ENCODE results near the gene ZNF93.
"Not testable (repeated sequence)": the region's sequence is repeated elsewhere in the genome, so short reads cannot be mapped to it uniquely, and the experiment has no call there.

The ZNF93 gene

DNA sequence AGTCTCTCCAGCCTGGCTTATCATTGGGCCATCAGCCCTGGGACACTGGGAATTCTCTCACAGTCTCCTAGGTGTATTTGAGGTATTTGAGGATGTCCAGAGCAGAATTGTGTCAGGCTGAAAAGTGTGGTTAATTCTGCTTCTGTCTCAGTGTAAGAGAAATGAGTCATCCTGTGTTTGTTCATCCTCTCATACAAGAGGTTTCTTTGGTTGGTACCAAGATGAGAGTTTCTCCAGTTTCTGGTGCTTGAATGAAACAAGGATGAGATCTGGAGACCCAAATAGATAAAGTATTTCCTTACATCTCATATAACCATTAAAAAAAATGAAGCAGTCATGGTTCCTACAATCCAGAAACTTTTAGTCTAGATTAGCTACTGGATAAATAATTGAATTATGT lies 27.4 kb upstream of the ZNF93 start:
- H3K4me2 ChIP-seq, result no peak overlapping the region
- no peak for TF ChIP-seq Cebpa-rat (IDR thresholded peaks at IDR 0.05)
- no peak overlapping the region for H3K27ac ChIP-seq
- H3K27me3 ChIP-seq, result no peaks in the 10 kb centered on the region
- peaks cover 100% of the 10 kb centered on the region in 11 experiments for H3K9me3 ChIP-seq (replicated peaks in 1 of 11)
- H3K4me1 ChIP-seq, result no peaks in the 10 kb centered on the region
- no peak overlapping the region for H3K9ac ChIP-seq
- peak overlapping the region in 9 of 10 experiments; percentile 18 to 56 (median 43); a peak in 13 of 20 replicates for H3K4me3 ChIP-seq
- H3K36me3 ChIP-seq, result peaks cover 97 to 100% (median 100%) of the 10 kb centered on the region in 11 experiments
- H4K20me1 ChIP-seq, result no peaks in the 10 kb centered on the region

DNA sequence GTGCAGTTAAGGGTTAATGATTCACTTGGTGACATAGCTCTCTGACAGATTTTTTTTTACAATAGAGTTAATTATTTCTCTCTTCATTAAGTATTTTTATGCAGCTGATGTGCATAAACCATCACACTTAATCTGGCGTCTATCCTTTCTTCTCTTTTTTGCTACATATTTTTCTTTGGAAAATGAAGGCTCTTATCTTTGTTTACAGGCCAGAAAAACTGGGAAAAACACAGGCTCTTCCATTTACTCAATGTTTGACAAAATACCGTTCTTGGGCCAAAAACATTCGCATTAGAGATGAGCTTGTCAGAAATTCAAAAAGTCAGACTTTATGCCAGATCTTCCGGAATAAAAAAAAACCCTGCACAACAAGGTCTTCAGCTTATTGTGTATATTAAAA lies 23.0 kb upstream of the ZNF93 start:
- no peaks in the 10 kb centered on the region for H3K4me1 ChIP-seq
- H3K9ac ChIP-seq, result no peak overlapping the region
- no peak overlapping the region for H3K4me2 ChIP-seq
- H3K27me3 ChIP-seq, result no peaks in the 10 kb centered on the region
- no peak overlapping the region for H3K27ac ChIP-seq
- no peaks in the 10 kb centered on the region for H4K20me1 ChIP-seq
- peaks cover 100% of the 10 kb centered on the region in 11 experiments for H3K9me3 ChIP-seq (replicated peaks in 1 of 11)
- TF ChIP-seq Cebpa-rat (IDR thresholded peaks at IDR 0.05), result no peak
- peak overlapping the region in 1 of 10 experiments; percentile 22; a peak in 3 of 20 replicates for H3K4me3 ChIP-seq
- peaks cover 98 to 100% (median 100%) of the 10 kb centered on the region in 11 experiments for H3K36me3 ChIP-seq

DNA sequence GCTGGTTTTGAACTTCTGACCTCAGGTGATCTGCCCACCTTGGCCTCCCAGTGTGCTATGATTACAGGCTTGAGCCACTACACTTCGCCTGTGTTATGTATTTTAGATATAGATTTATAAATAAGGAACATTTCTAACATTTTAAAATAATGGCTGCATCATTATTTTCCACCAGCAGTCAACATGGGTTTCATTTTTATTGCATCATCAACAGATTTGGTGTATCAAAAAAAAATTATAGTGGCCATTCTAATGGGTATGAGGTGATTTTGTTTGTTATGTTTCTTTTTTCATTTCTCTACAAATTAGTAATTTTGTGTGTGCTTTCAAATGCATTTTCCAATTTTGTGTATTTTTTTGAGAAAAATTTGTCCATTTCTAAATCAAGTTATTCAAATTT lies 16.2 kb upstream of the ZNF93 start:
- no peak overlapping the region for H3K27ac ChIP-seq
- peaks cover 0 to 4% (median 0%) of the 10 kb centered on the region in 11 experiments; a peak in 1 of 22 replicates for H3K27me3 ChIP-seq
- no peak overlapping the region for H3K9ac ChIP-seq
- H3K4me3 ChIP-seq, result peak overlapping the region in 3 of 10 experiments; percentile 20 to 32 (median 28); a peak in 2 of 20 replicates
- peaks cover 95 to 100% (median 99%) of the 10 kb centered on the region in 11 experiments for H3K36me3 ChIP-seq
- TF ChIP-seq Cebpa-rat (IDR thresholded peaks at IDR 0.05), result peak in 1 of 11 experiments; percentile 23; a peak in 1 of 22 replicates
- H4K20me1 ChIP-seq, result no peaks in the 10 kb centered on the region
- no peak overlapping the region for H3K4me2 ChIP-seq
- peaks cover 100% of the 10 kb centered on the region in 11 experiments for H3K9me3 ChIP-seq (replicated peaks in 1 of 11)
- H3K4me1 ChIP-seq, result no peaks in the 10 kb centered on the region

DNA sequence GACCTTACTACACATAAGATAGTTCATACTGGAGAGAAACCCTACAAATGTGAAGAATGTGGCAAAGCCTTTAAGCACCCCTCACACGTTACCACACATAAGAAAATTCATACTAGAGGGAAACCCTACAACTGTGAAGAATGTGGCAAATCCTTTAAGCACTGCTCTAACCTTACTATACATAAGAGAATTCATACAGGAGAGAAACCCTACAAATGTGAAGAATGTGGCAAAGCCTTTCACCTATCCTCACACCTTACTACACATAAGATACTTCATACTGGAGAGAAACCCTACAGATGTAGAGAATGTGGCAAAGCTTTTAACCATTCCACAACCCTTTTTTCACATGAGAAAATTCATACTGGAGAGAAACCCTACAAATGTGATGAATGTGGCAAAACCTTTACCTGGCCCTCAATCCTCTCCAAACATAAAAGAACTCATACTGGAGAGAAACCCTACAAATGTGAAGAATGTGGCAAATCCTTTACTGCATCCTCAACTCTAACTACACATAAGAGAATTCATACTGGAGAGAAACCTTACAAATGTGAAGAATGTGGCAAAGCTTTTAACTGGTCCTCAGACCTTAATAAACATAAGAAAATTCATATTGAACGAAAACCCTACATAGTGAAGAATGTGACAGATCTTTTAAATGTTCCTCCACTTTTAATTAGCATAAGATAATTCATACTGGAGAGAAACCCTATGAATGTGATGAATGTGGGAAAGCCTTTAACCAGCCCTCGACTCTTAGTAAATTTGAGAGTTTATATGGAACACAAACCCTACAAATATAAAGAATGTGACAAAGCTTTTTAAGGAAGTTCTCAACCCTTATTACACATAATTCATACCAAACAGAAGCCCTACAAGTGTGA lies 8.4 kb upstream of the ZNF93 start:
- H3K27me3 ChIP-seq, H4K20me1 ChIP-seq, H3K4me2 ChIP-seq, H3K4me1 ChIP-seq, H3K9ac ChIP-seq, H3K27ac ChIP-seq: not testable (repeated sequence)
- H3K36me3 ChIP-seq, result peaks cover 80 to 100% (median 96%) of the 10 kb centered on the region in 11 experiments
- H3K4me3 ChIP-seq, result peak overlapping the region; percentile 25 to 56 (median 42); a peak in 19 of 20 replicates
- H3K9me3 ChIP-seq (replicated peaks in 1 of 11), result peaks cover 100% of the 10 kb centered on the region in 11 experiments

DNA sequence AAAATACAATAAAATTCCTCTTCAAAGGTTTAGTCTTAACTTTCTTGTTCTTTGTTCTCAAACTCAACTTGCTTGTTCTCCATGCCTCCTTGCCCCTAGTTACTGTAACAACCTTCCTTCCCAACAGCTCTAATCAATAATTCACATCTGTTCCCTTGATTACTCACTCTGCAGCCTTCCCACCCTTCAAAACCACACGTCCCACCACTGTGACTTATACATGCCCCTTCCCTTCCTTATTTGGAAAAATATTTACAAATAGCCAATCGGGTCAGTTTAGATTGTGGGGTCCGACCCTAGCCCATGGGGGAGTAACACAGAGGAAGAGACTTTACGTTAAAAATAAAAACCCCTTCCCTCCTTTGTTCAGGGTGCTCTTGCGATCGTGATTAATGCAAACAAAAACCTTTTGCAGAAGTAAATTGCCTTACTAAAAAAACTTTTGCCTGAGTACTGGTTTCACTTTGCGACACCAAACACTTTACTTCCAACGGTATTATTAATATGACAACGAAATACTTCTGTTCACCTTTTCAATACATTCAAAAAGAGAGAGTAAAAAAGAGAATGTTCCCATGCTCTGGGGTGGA lies 512 bp upstream of the ZNF93 start:
- H3K36me3 ChIP-seq, result peaks cover 27 to 63% (median 49%) of the 10 kb centered on the region in 11 experiments
- H4K20me1 ChIP-seq, result no peaks in the 10 kb centered on the region; a peak in 1 of 22 replicates
- H3K9ac ChIP-seq, result peak overlapping the region; percentile 88 to 97 (median 95)
- no peak for TF ChIP-seq Cebpa-rat (IDR thresholded peaks at IDR 0.05)
- H3K27ac ChIP-seq, result peak overlapping the region; percentile 68 to 98 (median 95)
- H3K4me3 ChIP-seq, result peak overlapping the region; percentile 70 to 95 (median 83)
- peaks cover 6 to 21% (median 17%) of the 10 kb centered on the region in 10 experiments; a peak in 19 of 20 replicates for H3K4me1 ChIP-seq
- peaks cover 70 to 83% (median 78%) of the 10 kb centered on the region in 11 experiments for H3K9me3 ChIP-seq (replicated peaks in 1 of 11)
- H3K4me2 ChIP-seq, result peak overlapping the region; percentile 66 to 90 (median 79)
- no peaks in the 10 kb centered on the region for H3K27me3 ChIP-seq

DNA sequence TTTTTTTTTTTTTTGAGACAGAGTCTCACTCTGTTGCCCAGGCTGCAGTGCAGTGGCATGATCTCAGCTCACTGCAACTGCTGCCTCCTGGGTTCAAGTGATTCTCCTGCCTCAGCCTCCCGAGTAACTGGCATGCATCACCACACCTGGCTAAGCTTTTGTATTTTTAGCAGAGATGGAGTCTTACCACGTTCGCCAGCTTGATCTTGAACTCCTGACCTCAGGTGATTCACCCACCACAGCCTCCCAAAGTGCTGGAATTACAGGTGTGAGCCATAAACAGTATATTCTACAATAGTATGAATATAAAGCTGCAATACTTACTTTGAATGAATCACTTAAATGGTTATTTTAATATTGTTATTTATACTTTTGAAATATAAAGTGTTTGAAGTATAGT lies 6.8 kb downstream of the ZNF93 start:
- Histone ChIP-seq H3K36me3 (peaks cover 95 to 100% (median 100%) of the 10 kb centered on the region in 11 experiments), H3K4me3 (peak overlapping the region in 5 of 10 experiments; percentile 19 to 56 (median 31); a peak in 6 of 20 replicates), H3K9me3 (replicated peaks in 1 of 11) (peaks cover 99 to 100% (median 100%) of the 10 kb centered on the region in 11 experiments)
- H3K27ac ChIP-seq, H3K4me1 ChIP-seq, H3K27me3 ChIP-seq, H3K9ac ChIP-seq, H3K4me2 ChIP-seq, H4K20me1 ChIP-seq: not testable (repeated sequence)

GRCh38 chr19:19909654-19910053 lies 8.9 kb downstream of the ZNF93 start:
- Histone ChIP-seq H4K20me1 (no peaks in the 10 kb centered on the region; a peak in 1 of 22 replicates), H3K27ac (no peak overlapping the region)
- no peak for TF ChIP-seq Cebpa-rat (IDR thresholded peaks at IDR 0.05)

GRCh38 chr19:19911150-19911549 lies 10.4 kb downstream of the ZNF93 start:
- H3K4me3 ChIP-seq, result peak overlapping the region in 1 of 10 experiments; percentile 1; a peak in 2 of 20 replicates

More at GRCh38 chr19:19909654-19910053, 8.9 kb downstream of the ZNF93 start:
- no peak overlapping the region for H3K4me2 ChIP-seq
- H3K4me3 ChIP-seq, result peak overlapping the region in 4 of 10 experiments; percentile 2 to 34 (median 26); a peak in 4 of 20 replicates
- no peaks in the 10 kb centered on the region for H3K4me1 ChIP-seq
- no peak overlapping the region for H3K9ac ChIP-seq
- H3K36me3 ChIP-seq, result peaks cover 100% of the 10 kb centered on the region in 11 experiments
- H3K27me3 ChIP-seq, result no peaks in the 10 kb centered on the region
- H3K9me3 ChIP-seq (replicated peaks in 1 of 11), result peaks cover 99 to 100% (median 100%) of the 10 kb centered on the region in 11 experiments

DNA sequence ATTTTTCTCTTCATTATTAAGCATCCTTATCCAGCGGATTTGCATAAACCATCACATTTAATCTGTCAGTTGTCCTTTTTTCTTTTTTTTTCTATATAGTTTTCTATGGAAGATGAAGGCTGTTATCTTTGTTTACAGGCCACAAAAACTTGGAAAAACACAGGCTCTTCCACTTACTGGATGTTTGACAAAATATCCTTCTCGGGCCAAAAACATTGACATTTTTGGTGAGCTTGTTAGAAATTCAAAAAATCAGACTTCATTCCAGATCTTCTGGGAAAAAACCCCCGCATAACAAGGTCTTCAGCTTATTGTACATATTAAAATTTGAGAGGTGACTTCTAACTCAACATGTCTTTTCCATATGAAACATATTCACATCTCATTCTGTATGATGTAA lies 13.8 kb downstream of the ZNF93 start:
- Histone ChIP-seq H3K4me2 (no peak overlapping the region), H3K9ac (no peak overlapping the region), H3K4me3 (no peak overlapping the region; a peak in 1 of 20 replicates), H3K4me1 (no peaks in the 10 kb centered on the region), H3K27ac (no peak overlapping the region), H3K9me3 (replicated peaks in 1 of 11) (peaks cover 92 to 99% (median 96%) of the 10 kb centered on the region in 11 experiments), H4K20me1 (no peaks in the 10 kb centered on the region), H3K27me3 (no peaks in the 10 kb centered on the region), H3K36me3 (peaks cover 82 to 95% (median 87%) of the 10 kb centered on the region in 11 experiments)
- TF ChIP-seq Cebpa-rat (IDR thresholded peaks at IDR 0.05), result no peak

More at GRCh38 chr19:19911150-19911549, 10.4 kb downstream of the ZNF93 start:
- no peaks in the 10 kb centered on the region for H3K27me3 ChIP-seq
- H3K4me2 ChIP-seq, result no peak overlapping the region
- H3K4me1 ChIP-seq, result no peaks in the 10 kb centered on the region
- H3K9ac ChIP-seq, result no peak overlapping the region
- H3K36me3 ChIP-seq, result peaks cover 100% of the 10 kb centered on the region in 11 experiments
- H4K20me1 ChIP-seq, result no peaks in the 10 kb centered on the region
- TF ChIP-seq Cebpa-rat (IDR thresholded peaks at IDR 0.05), result no peak
- H3K9me3 ChIP-seq (replicated peaks in 1 of 11), result peaks cover 99 to 100% (median 100%) of the 10 kb centered on the region in 11 experiments
- no peak overlapping the region for H3K27ac ChIP-seq

GRCh38 chr19:19930417-19930816 lies 29.7 kb downstream of the ZNF93 start:
- not testable (repeated sequence) for H3K9ac ChIP-seq, H3K27me3 ChIP-seq, H4K20me1 ChIP-seq, H3K27ac ChIP-seq, H3K4me1 ChIP-seq, H3K4me2 ChIP-seq
- H3K9me3 ChIP-seq (replicated peaks in 1 of 11), result peaks cover 99 to 100% (median 100%) of the 10 kb centered on the region in 11 experiments
- H3K4me3 ChIP-seq, result peak overlapping the region in 1 of 10 experiments; percentile 10; a peak in 1 of 20 replicates
- H3K36me3 ChIP-seq, result peaks cover 95 to 100% (median 99%) of the 10 kb centered on the region in 11 experiments

- not testable (repeated sequence) for H3K27me3 ChIP-seq, H4K20me1 ChIP-seq
- peaks cover 96 to 100% (median 99%) of the 10 kb centered on the region in 11 experiments for H3K9me3 ChIP-seq (replicated peaks in 1 of 11)
Measured at GRCh38 chr19:19933432-19934314, 32.9 kb downstream of the ZNF93 start.

More at GRCh38 chr19:19933432-19934314, 32.9 kb downstream of the ZNF93 start:
- peaks cover 71 to 90% (median 79%) of the 10 kb centered on the region in 11 experiments for H3K36me3 ChIP-seq
- not testable (repeated sequence) for H3K9ac ChIP-seq, H3K4me1 ChIP-seq, H3K27ac ChIP-seq, H3K4me2 ChIP-seq
- peak overlapping the region; percentile 7 to 51 (median 44); a peak in 18 of 20 replicates for H3K4me3 ChIP-seq

Measured in BLaER1 treated with 17β-estradiol and CSF1 and Interleukin-3, amounts not matched to agents 10 nM and 100 nM (cell line).